K562 (cell line): Measurements from ENCODE around the gene AGRN. TPM values are rescaled to one million over a fixed set of nuclear protein-coding genes. Genes with fewer than 3 reads are reported as not detected.

ENCODE experiments used
- ARHGAP35 ChIP-seq: fragments of 450-650 bp; IDR thresholded peaks from 2 replicates; pipeline ENCODE4 v1.6.1; 2018; ENCODE audit not compliant: partially characterized antibody
- DIDO1 ChIP-seq: fragments of 450-650 bp; IDR thresholded peaks from 2 replicates; pipeline ENCODE4 v1.6.1; 2016; ENCODE audit warnings: low read depth, missing biosample characterization, missing genetic modification characterization
- ETV5 ChIP-seq: sonication (generic); formaldehyde crosslinking; IDR thresholded peaks from 2 replicates; pipeline ENCODE4 v1.4.0; 2020; ENCODE audit warnings: low read depth, mild to moderate bottlenecking, missing genetic modification reagents
- NKRF ChIP-seq: fragments of 450-650 bp; IDR thresholded peaks from 2 replicates; pipeline ENCODE4 v1.6.1; 2016; ENCODE audit warnings: borderline replicate concordance
- RERE ChIP-seq: sonication (generic); formaldehyde crosslinking; IDR thresholded peaks from 2 replicates; pipeline ENCODE4 v1.8.0; 2023; ENCODE audit warnings: missing genetic modification reagents, mild to moderate bottlenecking, borderline replicate concordance
- ZBTB26 ChIP-seq: fragments of 450-650 bp; formaldehyde crosslinking; IDR thresholded peaks from 2 replicates; pipeline ENCODE4 v1.4.0; 2022; ENCODE audit warnings: missing genetic modification characterization
- ZBTB40 ChIP-seq, 2 experiments: fragments of 450-650 bp in 1 of 2; sonication (generic) in 1 of 2; formaldehyde crosslinking in 1 of 2; IDR thresholded peaks; 2 replicates each; pipeline versions ENCODE4 v1.7.1 to v1.9.0; 2016 to 2022; ENCODE audit warnings: inconsistent platforms in 1 of 2, mild to moderate bottlenecking in 1 of 2, missing genetic modification reagents in 1 of 2
- ZNF445 ChIP-seq: fragments of 250-450 bp; sonication (Bioruptor Pico); IDR thresholded peaks from 2 replicates; pipeline ENCODE4 v1.4.0; 2020; ENCODE audit warnings: low read depth, mild to moderate bottlenecking, moderate library complexity
- polyA plus RNA-seq, 8 experiments: library from polyadenylated mRNA; depleted of rRNA in 4 of 8; stranded (reverse) in 5 of 8; unstranded in 3 of 8; fragments of >200 nt; fragmentation: Nextera tagmentation in 2 of 8; fragmentation: Illumina TruSeq in 1 of 8; extraction: Ambion mirVana in 2 of 8; extraction: Trizol in 1 of 8; gene quantifications; 2 replicates each; pipeline versions ENCODE4 v1.2.1 to v1.2.3, GENCODE V29; 2011 to 2014; ENCODE audit warnings: inconsistent platforms in 1 of 8, missing spikeins in 1 of 8
- total RNA-seq, 7 experiments: library from RNA; depleted of rRNA in 6 of 7; stranded (reverse); fragments of >200 nt in 6 of 7; fragmentation: Illumina TruSeq in 2 of 7; extraction: Trizol in 2 of 7; gene quantifications; 2 replicates each; pipeline versions ENCODE4 v1.2.1 to v1.2.3, GENCODE V29; 2011 to 2021; ENCODE audit warnings: low replicate concordance in 1 of 7

AGRN gene
- total and polyA plus RNA-seq, 9 of the 15 experiments (the other 6 are each of a cell fraction or from before 2014, with no cell fraction given), result 0.04 to 111 (median 18.1) TPM

- TF ChIP-seq NKRF (no peak), DIDO1 (no peak), RERE (CRISPR knock-in tag) (0 out of 2 replicates have a peak, but pooled peaks have one; percentile 59), ZNF445 (CRISPR knock-in tag) (no peak), ETV5 (no peak), ZBTB26 (CRISPR knock-in tag) (no peak), ZBTB40 (IDR thresholded peaks at IDR 0.05) (0 out of 2 replicates have a peak, but pooled peaks have one; percentile 54), ZBTB40 (CRISPR knock-in tag; IDR thresholded peaks at IDR 0.05) (no peak), ARHGAP35 (no peak)
These were observed 48.7 kb downstream of the AGRN start (continued) for GRCh38 chr1:1068517-1069055.
